ENCODE data around the gene HSD11B2.

HSD11B2 gene

DNA sequence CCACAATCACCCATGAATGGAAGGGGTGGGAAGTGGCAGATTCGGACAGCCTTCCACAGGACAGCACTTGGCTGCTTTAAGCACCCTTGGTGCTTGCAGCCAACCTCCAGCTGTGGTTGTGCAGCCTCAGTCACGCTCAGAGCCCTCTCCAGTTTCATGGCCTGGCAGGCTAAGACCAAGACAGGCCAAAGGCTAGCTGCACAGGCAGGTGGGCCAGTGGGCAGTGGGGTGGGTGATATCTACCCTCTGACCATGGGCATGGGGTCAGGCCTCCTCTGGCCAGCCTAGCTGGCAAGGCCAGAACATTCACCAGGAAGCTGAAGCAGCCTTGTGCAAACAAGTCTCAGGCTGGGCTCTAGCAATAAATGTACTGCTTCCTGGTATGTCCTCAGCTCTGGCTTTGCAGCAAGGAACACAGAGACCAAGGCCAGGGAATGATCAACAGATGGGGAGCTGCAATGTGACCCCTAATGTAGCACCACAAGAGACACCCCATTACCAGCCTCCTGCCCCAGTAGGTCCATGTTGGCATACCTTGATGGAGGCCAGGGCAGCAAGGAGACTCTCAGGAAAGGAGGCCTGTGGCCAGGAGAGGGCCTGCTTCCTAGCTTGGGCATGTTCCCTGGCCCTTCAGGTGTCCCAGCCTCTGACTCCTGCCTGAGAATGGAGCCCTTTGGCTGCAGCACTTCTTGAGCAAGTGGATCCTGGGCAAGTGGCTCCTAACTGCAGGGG is 20.9 kb downstream of the HSD11B2 start:
- DNase-seq (ENCODE audit: low spot score) = no peak

DNA sequence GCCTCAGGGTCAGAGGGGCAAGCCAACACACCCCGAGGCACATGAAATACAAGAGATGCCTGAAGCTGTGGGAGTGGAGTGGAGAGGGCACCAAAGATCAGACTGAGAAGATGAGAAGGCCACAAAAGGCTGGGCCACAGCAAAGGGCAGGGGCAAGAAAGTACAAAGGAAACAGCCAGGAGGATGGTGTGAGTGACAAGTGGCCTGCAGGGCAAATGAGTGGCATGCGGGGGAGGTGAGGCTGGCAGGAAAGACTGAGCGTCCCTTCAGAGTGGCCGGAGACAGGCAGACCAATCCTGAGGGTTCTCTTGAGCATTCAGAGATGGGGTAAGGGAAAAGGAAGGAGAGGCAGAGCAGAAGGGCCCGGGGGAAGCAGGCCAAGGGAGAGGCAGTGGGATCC is 23.2 kb downstream of the HSD11B2 start:
- no peak for DNase-seq (ENCODE audit: low spot score)

DNA sequence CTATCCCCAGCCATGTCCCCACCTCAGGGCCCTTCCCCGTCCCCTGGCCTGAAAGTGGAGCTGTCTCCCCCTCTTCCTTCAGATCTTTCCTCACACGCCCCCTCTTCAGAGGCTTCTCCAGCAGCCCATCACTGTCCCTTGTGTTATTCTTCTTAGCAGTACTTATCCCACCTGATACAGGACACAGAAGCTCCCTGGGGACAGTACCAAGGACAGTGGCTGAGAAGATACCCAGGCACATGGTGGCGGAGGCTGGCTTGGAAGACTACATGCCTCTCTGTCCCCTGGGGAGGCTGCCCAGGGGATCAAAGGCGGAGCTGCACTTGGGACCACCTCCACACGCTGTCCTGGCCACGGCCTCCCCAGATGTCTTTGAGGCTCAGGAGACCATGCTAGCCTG is 23.9 kb downstream of the HSD11B2 start:
- DNase-seq (ENCODE audit: low spot score) = no peak

DNA sequence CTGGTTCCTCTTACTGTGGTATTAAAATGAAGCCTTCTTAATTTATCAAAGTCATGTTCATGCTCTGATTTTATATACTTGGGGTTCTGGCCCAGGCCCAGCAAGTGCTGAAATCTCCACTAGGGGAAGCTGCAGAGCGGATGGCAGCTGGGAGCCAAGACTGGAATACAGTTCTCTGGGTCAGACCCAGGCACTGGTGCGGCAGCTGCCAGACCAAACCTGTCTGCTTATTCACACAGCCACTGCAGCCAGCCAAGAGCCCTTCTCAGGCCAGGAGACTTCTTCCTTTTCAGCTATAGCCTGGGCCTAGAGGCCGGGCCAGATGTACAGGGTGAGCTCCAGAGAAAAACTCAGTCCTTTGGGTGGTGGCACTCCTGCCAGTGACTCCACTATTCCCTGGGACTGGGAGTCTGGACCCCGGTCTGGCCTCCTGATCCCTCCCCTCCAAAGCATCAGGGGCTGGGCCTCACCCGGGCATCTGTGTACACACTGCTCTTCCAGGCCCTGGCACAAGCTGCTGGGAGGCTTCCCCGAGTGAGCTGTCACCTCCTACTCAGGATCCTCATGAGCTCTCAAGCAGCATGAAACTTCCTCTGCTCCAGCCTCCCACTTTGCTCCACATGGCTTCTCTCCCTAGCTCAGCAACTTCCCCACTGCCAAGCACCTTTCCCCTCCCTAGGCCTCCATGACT is 25.6 kb downstream of the HSD11B2 start:
- no peak for DNase-seq (ENCODE audit: low spot score)

- DNase-seq (ENCODE audit: low spot score) = no peak
These were observed 26.7 kb downstream of the HSD11B2 start for GRCh38 chr16:67457611-67458010.

- DNase-seq (ENCODE audit: low spot score) = no peak
These were observed 27.3 kb downstream of the HSD11B2 start for GRCh38 chr16:67458121-67458641.

DNA sequence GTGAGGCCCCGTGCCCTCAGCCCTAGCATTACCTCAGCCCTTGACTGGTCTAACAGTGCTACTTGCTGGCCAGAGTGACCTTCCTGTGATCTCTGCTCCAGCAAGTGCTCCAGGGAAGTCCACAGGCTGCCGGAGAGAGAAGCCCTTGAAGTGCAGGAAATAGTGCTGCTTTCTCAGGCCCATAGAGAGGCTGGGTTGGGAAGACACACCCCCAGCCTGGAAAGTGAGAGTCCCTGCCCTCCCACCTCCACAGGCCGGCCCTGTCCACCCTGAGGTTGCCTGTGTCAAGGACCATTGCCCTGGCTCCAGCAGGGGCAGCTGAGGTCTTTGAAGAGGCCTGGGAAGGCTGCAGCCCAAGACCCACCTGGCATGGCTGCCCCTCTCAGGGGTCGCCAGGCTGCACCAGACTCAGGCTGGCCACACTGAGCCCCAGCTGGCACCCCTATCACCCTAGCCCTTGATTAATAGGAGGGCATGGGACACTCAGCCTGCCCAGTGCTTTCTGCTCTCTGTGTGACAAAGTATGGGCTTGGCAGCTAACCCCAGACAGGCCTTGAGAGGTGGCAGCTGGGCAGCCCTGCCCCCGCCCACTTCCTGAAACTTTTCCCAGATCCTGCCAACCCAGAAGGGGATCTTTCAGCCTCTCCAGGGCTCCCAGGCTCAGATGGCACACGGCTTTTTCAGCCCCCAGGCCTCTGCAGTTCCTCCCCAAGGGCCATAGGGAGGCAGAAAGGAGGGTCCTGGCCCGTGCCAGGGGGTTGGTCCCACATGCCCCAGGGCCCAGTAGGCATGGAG is 28.3 kb downstream of the HSD11B2 start:
- no peak for DNase-seq (ENCODE audit: low spot score)

GRCh38 chr16:67459861-67460150 is 28.9 kb downstream of the HSD11B2 start:
- DNase-seq (ENCODE audit: low spot score) = no peak

DNA sequence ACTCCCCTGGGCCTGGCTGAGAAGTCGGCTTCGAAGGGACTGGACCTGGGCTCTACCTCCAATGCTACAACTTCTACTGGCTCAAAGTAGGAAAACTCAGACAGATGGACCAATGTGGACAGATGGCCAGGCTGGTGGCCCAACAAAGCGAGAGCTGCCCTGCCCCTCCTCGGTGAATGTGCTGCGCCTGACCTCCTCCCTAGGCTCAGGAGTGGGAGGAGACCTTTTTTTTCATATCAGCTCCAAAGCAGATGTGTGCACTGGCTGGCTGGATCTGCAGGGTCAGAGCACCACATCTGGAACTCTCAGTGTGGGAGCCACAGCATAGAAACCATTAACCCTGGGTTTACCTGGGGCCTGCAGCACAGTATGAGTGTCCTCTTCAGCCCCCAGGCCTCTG is 29.2 kb downstream of the HSD11B2 start:
- no peak for DNase-seq (ENCODE audit: low spot score)

DNA sequence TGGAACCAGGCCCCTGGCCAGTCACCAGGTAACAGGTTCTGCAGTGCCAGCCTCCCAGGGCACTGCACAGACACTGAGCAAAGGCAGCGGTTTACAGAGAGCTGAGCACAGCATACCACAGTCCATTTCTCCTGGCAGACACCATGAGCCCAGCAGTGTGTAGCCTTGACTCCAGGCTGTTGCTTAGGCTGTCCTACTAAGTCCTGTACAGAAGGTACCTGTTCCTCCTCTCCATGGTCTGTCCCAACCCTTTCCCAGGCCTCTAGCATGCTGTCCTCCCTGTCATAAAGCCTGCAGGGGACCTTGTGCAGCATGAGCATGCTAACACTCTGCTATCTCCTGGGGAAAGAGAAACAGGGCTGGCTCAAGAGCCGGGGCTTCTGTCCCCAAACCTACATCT is 30.0 kb downstream of the HSD11B2 start:
- DNase-seq (ENCODE audit: low spot score) = no peak

- no peak for DNase-seq (ENCODE audit: low spot score)
These were observed 30.8 kb downstream of the HSD11B2 start for GRCh38 chr16:67461600-67462278.

DNA sequence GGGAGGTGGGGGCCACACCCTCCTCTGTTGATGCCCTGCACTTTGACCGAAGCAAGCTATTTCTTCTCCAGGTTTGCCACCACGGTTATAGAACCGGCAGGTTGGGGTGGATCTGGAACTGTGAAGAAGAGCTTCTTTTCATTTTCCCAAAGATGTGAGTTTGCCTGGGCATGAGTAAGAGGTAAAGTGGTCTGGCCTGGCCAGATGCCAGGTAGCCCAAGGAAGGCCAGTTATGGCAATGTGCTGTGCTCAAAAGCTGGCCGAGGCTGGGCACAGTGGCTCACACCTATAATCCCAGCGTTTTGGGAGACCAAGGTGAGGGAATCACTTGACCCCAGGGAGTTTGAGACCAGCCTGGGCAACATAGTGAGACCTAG is 31.3 kb downstream of the HSD11B2 start:
- no peak for DNase-seq (ENCODE audit: low spot score)

- DNase-seq (ENCODE audit: low spot score) = no peak
These were observed 32.1 kb downstream of the HSD11B2 start for GRCh38 chr16:67463059-67463458.

- no peak for DNase-seq (ENCODE audit: low spot score)
These were observed 32.8 kb downstream of the HSD11B2 start for GRCh38 chr16:67463691-67464090.

- no peak for DNase-seq (ENCODE audit: low spot score)
These were observed 33.6 kb downstream of the HSD11B2 start for GRCh38 chr16:67464565-67464964.

GRCh38 chr16:67466581-67466980 is 35.7 kb downstream of the HSD11B2 start:
- DNase-seq (ENCODE audit: low spot score) = no peak

- DNase-seq (ENCODE audit: low spot score) = no peak
These were observed 37.8 kb downstream of the HSD11B2 start for GRCh38 chr16:67468731-67469130.

- DNase-seq (ENCODE audit: low spot score) = no peak
These were observed 39.4 kb downstream of the HSD11B2 start for GRCh38 chr16:67470359-67470758.

DNA sequence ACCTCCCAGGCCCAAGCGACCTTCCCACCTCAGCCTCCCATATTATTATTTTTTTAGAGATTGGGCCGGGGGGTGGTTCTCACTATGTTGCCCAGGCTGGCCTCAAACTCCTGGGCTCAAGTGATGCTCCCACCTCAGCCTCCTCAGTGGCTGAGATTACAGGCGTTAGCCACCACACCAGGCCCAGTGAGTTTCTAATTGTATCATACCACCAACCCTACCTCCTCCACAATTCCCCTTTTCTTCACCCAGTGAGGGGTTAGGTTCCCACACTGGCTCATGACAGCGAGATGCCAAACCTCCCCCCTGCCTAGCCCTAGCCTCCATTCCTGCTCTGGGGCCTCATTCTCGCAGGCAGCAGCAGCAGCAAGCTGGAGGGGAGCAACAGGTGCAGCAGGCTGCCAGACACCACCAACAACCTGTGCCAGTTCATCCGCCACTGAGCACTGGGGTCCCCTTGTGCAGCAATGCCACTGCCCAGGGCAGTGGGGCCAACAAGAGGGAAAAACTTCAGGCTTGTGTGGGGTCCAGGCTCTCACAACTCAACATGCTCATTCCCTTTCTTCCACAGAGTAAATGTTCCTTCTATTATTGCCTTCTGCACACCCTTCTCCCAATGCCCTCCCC is 41.0 kb downstream of the HSD11B2 start:
- no peak for DNase-seq (ENCODE audit: low spot score)

GRCh38 chr16:67474551-67475455 is 43.9 kb downstream of the HSD11B2 start:
- no peak for DNase-seq (ENCODE audit: low spot score)

Measured in CD4-positive, alpha-beta T cell treated with Interleukin-6 at 100 ng/mL for 8 hours (primary cell).